Epithelial cell of proximal tubule (primary cell): ENCODE measurements around the gene TGFBI. TPM values are rescaled to one million over a fixed set of nuclear protein-coding genes. Genes with fewer than 3 reads are reported as not detected.

ENCODE experiments used
- DNase-seq: peaks from one replicate; pipeline ENCODE4 v3.0.0-alpha.2; 2011; ENCODE audit warnings: low read depth
- H3K4me3 ChIP-seq: 2 replicates; pipeline ENCODE4 v1.5.1; 2011; ENCODE audit warnings: low read depth, mild to moderate bottlenecking, low read length
- total RNA-seq: library from RNA; depleted of rRNA; stranded (reverse); fragments of >200 nt; gene quantifications from 2 replicates; pipeline ENCODE4 v1.2.3, GENCODE V29; 2015
- TF ChIP-seq, protein P1 (sequence below): conservative IDR thresholded peaks from 2 replicates; pipeline ENCODE4 v1.5.1; 2012; ENCODE audit warnings: low read depth, mild to moderate bottlenecking, low read length

The TGFBI gene
- total RNA-seq, 1 donor from 2014 or later: 371 TPM

DNA sequence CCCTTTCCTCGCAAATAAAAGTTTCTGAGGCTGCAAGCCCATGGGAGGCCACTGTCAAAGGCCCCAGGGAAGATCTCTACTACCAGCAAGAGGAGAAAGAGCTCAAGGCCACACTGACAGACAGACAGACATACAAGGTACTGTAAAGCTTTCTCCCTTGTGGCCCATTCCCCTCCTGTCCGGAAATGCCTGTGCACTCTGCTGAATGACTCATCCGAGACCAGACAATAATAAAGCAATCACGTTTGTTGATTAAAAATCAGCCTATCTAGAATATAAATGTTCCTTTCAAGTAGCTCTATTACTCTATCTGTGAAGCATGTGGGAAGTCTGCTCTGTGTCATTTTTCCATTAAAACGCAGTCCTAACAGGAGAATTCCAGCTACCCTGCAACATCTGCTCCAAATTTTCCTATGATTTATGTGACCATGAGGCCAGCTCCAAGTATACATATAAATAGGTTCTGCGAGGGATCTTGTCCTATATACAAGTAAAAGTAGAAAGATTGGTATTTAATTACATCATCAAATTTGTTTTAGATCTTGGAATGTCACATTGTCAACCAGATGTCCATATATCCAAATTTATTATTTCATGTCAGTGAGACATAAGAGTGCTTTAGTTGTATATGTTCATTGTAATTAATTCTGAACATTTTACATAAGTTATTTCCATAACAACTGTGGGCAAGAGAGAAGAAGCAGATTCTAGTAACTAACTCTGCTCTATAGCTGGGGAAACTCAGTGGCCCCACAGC is 34.7 kb upstream of the TGFBI start:
- DNase-seq: no peak
- TF ChIP-seq, protein P1, sequence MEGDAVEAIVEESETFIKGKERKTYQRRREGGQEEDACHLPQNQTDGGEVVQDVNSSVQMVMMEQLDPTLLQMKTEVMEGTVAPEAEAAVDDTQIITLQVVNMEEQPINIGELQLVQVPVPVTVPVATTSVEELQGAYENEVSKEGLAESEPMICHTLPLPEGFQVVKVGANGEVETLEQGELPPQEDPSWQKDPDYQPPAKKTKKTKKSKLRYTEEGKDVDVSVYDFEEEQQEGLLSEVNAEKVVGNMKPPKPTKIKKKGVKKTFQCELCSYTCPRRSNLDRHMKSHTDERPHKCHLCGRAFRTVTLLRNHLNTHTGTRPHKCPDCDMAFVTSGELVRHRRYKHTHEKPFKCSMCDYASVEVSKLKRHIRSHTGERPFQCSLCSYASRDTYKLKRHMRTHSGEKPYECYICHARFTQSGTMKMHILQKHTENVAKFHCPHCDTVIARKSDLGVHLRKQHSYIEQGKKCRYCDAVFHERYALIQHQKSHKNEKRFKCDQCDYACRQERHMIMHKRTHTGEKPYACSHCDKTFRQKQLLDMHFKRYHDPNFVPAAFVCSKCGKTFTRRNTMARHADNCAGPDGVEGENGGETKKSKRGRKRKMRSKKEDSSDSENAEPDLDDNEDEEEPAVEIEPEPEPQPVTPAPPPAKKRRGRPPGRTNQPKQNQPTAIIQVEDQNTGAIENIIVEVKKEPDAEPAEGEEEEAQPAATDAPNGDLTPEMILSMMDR: no peak
- H3K4me3 ChIP-seq: no peak overlapping the region

DNA sequence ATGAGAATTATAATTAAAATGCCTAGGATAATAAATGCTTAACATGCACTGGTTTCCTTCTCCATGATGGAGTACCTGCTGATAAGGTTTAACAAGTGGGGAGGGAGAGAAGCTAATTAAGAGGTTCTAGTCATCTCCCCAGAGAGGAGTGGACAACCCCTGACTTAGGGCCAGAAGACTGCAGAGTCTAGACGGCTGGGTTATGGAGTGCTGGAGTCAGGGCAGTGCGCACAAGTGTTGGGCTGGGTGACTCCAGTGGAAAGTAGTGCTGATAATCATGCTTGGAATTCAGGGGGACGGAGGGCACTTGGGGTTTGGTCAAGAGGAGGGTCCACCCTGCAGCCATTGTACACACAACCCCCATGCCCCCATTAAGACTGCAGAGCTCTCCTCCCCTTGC is 32.8 kb upstream of the TGFBI start:
- TF ChIP-seq, protein P1: no peak
- DNase-seq: no peak
- no peak overlapping the region for H3K4me3 ChIP-seq

DNA sequence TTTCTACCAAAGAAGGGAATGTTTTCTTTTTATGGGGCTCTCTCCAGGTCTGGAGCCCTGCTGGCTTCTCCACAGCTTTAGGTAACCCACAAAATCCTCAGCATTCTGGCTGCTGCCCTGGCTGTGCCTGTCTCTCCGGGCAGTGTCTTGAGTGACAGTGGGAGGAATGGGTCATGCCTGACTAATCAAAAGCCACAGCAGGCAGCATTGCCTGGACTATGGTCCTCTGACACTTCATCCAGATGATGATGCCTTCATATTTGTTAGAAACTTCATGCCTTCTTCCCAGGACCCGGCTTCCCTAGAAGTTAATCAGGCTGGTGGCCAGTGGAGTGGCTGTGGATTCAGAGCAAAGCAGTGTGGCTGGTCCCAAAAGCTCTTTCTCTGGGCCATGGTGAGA is 32.2 kb upstream of the TGFBI start:
- no peak overlapping the region for H3K4me3 ChIP-seq
- DNase-seq: no peak
- TF ChIP-seq, protein P1: no peak

DNA sequence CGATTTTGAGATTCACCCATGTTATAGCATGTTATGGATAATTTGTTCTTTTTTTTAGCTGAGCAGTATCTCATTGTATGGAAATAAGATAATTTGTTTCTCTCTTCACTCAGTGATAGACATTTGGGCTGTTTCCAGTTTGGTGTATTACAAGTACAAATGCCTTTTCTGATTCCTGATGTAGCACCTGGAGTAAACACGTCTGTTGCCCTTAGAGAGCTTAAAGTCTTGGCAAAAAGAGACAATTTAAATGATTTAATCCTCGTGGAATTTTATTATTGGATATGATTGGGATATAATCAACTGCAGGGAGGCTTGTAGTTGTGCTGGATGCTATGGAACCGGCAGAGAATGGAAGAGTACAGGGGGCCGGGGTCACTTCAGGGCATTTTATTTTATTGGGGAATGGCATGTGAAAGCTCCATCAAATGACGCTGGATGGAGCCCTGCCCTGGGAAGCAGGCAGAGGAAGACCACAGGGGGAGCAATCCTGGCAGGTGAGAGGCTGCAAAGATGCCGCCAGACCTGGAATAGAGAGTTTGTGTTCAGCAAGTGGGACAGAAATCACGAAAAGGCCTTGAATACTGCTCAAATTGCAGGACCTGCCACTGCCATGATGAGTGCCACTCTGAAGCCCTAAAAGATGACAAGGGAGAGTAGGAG is 31.0 kb upstream of the TGFBI start:
- H3K4me3 ChIP-seq: no peak overlapping the region
- TF ChIP-seq, protein P1: no peak
- DNase-seq: no peak

DNA sequence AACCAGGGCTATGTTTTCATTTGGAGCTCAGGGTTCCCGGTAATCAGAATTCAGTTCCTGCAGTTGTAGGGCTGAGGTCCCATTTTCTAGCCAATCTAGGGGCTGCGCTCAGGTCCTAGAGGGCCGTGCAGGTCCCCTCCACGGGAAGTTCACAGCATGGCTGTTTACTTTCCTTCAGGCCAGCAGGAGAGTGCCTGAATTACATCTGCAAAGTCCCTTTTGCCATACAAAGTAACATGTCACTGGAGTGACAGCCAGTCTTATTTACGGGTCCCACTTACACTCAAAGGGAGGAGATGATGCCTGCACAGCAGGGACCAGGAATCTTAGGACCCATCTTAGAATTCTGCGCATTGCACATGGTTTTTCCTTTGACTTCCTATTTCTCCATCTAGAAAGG is 29.9 kb upstream of the TGFBI start:
- DNase-seq: no peak
- TF ChIP-seq, protein P1: no peak
- H3K4me3 ChIP-seq: no peak overlapping the region

DNA sequence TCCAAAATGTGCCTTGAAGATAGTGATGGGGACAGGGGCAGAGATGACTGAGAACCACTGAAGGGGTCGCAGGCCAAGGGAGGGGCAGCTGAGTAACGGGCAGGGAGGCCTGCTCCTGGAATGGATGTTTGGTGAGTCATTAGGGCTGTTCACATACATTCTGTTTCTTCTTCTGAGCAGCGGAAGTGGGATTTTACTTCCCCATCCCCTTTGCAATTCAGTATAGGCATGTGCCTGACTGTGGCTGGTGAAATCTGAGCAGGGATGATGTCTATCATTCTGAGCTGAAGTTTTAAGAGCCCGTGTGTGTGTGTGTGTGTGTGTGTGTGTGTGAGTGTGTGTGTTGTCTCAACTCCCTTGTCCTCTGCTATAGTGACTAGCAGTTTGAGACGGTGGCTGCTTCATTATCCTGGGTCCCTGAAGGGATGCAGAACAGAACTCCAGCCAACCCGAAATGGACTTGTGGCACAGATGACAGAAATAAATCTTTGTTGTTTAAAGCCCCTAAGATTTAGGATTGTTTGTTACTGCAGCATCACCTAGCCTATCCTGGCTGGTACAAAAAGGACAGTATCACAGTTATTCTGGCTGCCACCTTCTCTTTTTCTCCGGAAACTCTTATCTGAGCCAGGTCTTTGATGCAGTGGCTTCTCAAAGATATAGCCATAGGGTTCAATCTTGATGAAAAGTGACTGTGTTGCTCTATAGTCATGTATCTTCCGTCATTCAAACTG is 29.2 kb upstream of the TGFBI start:
- no peak for DNase-seq
- TF ChIP-seq, protein P1: no peak
- H3K4me3 ChIP-seq: no peak overlapping the region
